IMR-90 (cell line): Measurements from ENCODE around the gene SPRED2. TPM values are rescaled to one million over a fixed set of nuclear protein-coding genes. Genes with fewer than 3 reads are reported as not detected.

Source experiments
- ATAC-seq: fragments of 200-7000 bp; cut with Tn5 transposase; 2 replicates; pipeline ENCODE4 v1.9.1; 2020; ENCODE audit warnings: low read depth, mild to moderate bottlenecking, moderate library complexity
- BruUV-seq: library from RNA; stranded (reverse); fragments of 400-500 nt; replicated peaks from 2 replicates; lab custom pipeline; 2021; lab: Mats Ljungman, UMichigan
- CTCF ChIA-PET: fragments of 300-600 bp; formaldehyde crosslinking; extraction: SDS; loops from one replicate; lab custom pipeline; 2021; ENCODE audit warnings: antibody characterized with exemption; lab: Yijun Ruan, JAX
- POLR2A ChIA-PET: fragments of 300-600 bp; sonication (Branson Sonifier 250); formaldehyde crosslinking; loops from one replicate; lab custom pipeline; 2022; ENCODE audit warnings: antibody characterized with exemption; ENCODE audit not compliant: unreplicated experiment; lab: Charles Lee
- DNase-seq: peaks from one replicate; pipeline ENCODE4 v3.0.0; 2013
- H2AFZ ChIP-seq: replicated peaks from 2 replicates; pipeline ENCODE3; 2013; ENCODE audit warnings: low read length, mild to moderate bottlenecking; ENCODE audit not compliant: poor library complexity
- H2AK5ac ChIP-seq: 2 replicates; pipeline ENCODE4 v1.6.1; 2013; ENCODE audit warnings: low read depth, low read length, inconsistent platforms
- H2AK9ac ChIP-seq: replicated peaks from 2 replicates; pipeline ENCODE3; 2013; ENCODE audit warnings: mild to moderate bottlenecking, low read depth, low read length, moderate library complexity; ENCODE audit not compliant: poor library complexity
- H2BK120ac ChIP-seq: 2 replicates; pipeline ENCODE4 v1.6.1; 2013; ENCODE audit warnings: low read depth, low read length, inconsistent platforms
- H2BK15ac ChIP-seq: 3 replicates; pipeline ENCODE4 v1.6.1; 2013; ENCODE audit warnings: low read depth, low read length, inconsistent platforms
- H2BK20ac ChIP-seq: 2 replicates; pipeline ENCODE4 v1.6.1; 2013; ENCODE audit warnings: low read depth, mild to moderate bottlenecking, inconsistent platforms, low read length, moderate library complexity
- H2BK5ac ChIP-seq: 2 replicates; pipeline ENCODE4 v1.6.1; 2013; ENCODE audit warnings: mild to moderate bottlenecking, low read depth, low read length, inconsistent platforms; ENCODE audit not compliant: poor library complexity, severe bottlenecking
- H3K14ac ChIP-seq: replicated peaks from 2 replicates; pipeline ENCODE4 v1.6.1; 2013; ENCODE audit warnings: low read depth, low read length, inconsistent platforms
- H3K18ac ChIP-seq: 2 replicates; pipeline ENCODE4 v1.6.1; 2013; ENCODE audit warnings: low read depth, low read length, control low read depth
- H3K23ac ChIP-seq: 2 replicates; pipeline ENCODE4 v1.6.1; 2013; ENCODE audit warnings: low read depth, low read length, inconsistent platforms
- H3K27ac ChIP-seq: 2 replicates; pipeline ENCODE4 v1.5.1; 2013; ENCODE audit warnings: mild to moderate bottlenecking, control low read depth, low read length; ENCODE audit not compliant: insufficient read depth
- H3K27me3 ChIP-seq: 2 replicates; pipeline ENCODE4 v1.6.1; 2013; ENCODE audit warnings: low read length; ENCODE audit not compliant: control insufficient read depth, insufficient read depth
- H3K36me3 ChIP-seq: 2 replicates; pipeline ENCODE4 v1.6.1; 2013; ENCODE audit warnings: low read length, mixed read lengths; ENCODE audit not compliant: control insufficient read depth, insufficient read depth
- H3K4ac ChIP-seq: 2 replicates; pipeline ENCODE4 v1.6.1; 2013; ENCODE audit warnings: low read depth, low read length, inconsistent platforms
- H3K4me1 ChIP-seq: 2 replicates; pipeline ENCODE4 v1.6.1; 2013; ENCODE audit warnings: low read length, mixed read lengths; ENCODE audit not compliant: control insufficient read depth, insufficient read depth
- H3K4me2 ChIP-seq: 2 replicates; pipeline ENCODE4 v1.6.1; 2013; ENCODE audit warnings: low read depth, mild to moderate bottlenecking, control low read depth, low read length, moderate library complexity
- H3K4me3 ChIP-seq: 2 replicates; pipeline ENCODE4 v1.5.1; 2013; ENCODE audit warnings: low read depth, mild to moderate bottlenecking, control low read depth, low read length, moderate library complexity; ENCODE audit not compliant: insufficient read depth
- H3K56ac ChIP-seq: 2 replicates; pipeline ENCODE4 v1.6.1; 2013; ENCODE audit warnings: low read length, inconsistent platforms; ENCODE audit not compliant: insufficient read depth; ENCODE audit errors: extremely low read depth
- H3K79me1 ChIP-seq, 2 experiments: 2 replicates each; pipeline ENCODE4 v1.6.1; 2013; ENCODE audit warnings: low read length in 2 of 2, inconsistent platforms in 1 of 2, low read depth in 1 of 2
- H3K9ac ChIP-seq: 2 replicates; pipeline ENCODE4 v1.6.1; 2013; ENCODE audit warnings: low read depth, low read length, control low read depth
- H3K9me1 ChIP-seq: 2 replicates; pipeline ENCODE4 v1.6.1; 2013; ENCODE audit warnings: low read length, inconsistent platforms; ENCODE audit not compliant: insufficient read depth
- H3K9me3 ChIP-seq: 2 replicates; pipeline ENCODE4 v1.6.1; 2013; ENCODE audit warnings: low read length; ENCODE audit not compliant: control insufficient read depth, insufficient read depth
- H4K20me1 ChIP-seq: 2 replicates; pipeline ENCODE4 v1.6.1; 2013; ENCODE audit warnings: low read length, inconsistent platforms; ENCODE audit not compliant: insufficient read depth
- H4K5ac ChIP-seq: 2 replicates; pipeline ENCODE4 v1.6.1; 2013; ENCODE audit warnings: mild to moderate bottlenecking, low read depth, low read length, control low read depth
- H4K8ac ChIP-seq, 2 experiments: 2 replicates each; pipeline ENCODE4 v1.6.1; 2013; ENCODE audit warnings: low read depth in 2 of 2, low read length in 2 of 2, control low read depth in 1 of 2, inconsistent platforms in 1 of 2
- H4K91ac ChIP-seq: 2 replicates; pipeline ENCODE4 v1.6.1; 2013; ENCODE audit warnings: low read depth, low read length, inconsistent platforms; ENCODE audit not compliant: insufficient read depth
- BHLHE40 ChIP-seq: fragments of 150-350 bp; IDR thresholded peaks from 2 replicates; pipeline ENCODE4 v1.6.1; 2016; ENCODE audit warnings: mild to moderate bottlenecking, low read depth, low read length
- CEBPB ChIP-seq: IDR thresholded peaks from 2 replicates; pipeline ENCODE4 v1.6.1; 2012; ENCODE audit warnings: low read depth, low read length, improper control_type of control experiment
- WGBS, 2 experiments: methylation state at CpG; one replicate each; pipeline versions ENCODE4 v1.1.5 to v1.1.7; 2013; ENCODE audit warnings: missing lambda C conversion rate in 2 of 2; ENCODE audit not compliant: insufficient read length in 1 of 2; ENCODE audit errors: extremely low coverage in 2 of 2; 5-methylcytosine and 5-hydroxymethylcytosine counted together
- dilution Hi-C: fragments of 300-500 bp; cut with HindIII; formaldehyde crosslinking; loops from one replicate; pipeline ENCODE4 v1.14.3; 2018; ENCODE audit warnings: low sequenced_read_pairs; ENCODE audit not compliant: unreplicated experiment
- in situ Hi-C: fragments of 300-500 bp; cut with MboI; formaldehyde crosslinking; loops from 3 replicates; pipeline ENCODE4 v1.14.3; 2019; ENCODE audit warnings: low sequenced_read_pairs, inconsistent platforms, mixed read lengths
- intact Hi-C: fragments of 100-400 bp; cut with micrococcal nuclease; formaldehyde crosslinking; loops from 2 replicates; pipeline ENCODE4 v1.10.0; 2022
- polyA plus RNA-seq, 3 experiments: library from polyadenylated mRNA; depleted of rRNA; stranded (reverse); fragments of >200 nt; gene quantifications; 2 replicates each; pipeline ENCODE4 v1.2.3, GENCODE V29; 2012; ENCODE audit warnings: low replicate concordance in 1 of 3
- total RNA-seq: library from RNA; depleted of rRNA; stranded (reverse); fragments of >200 nt; gene quantifications from 2 replicates; pipeline ENCODE4 v1.2.3, GENCODE V29; 2012

The SPRED2 gene
- total and polyA plus RNA-seq, 2 of the 4 experiments (the other 2 are of a cell fraction), result 4.8 to 18.7 TPM

GRCh38 chr2:65358678-65359400 lies 73.6 kb downstream of the SPRED2 start:
- DNase-seq, result peak; percentile 49
- POLR2A ChIA-PET, result no interaction called here
- peaks cover 17% of the 10 kb centered on the region for H3K4me1 ChIP-seq

More at GRCh38 chr2:65358678-65359400, 73.6 kb downstream of the SPRED2 start:
- Histone ChIP-seq H3K4me2 (peak overlapping the region; percentile 22; the same call in 1 of the 2 replicates), H3K36me3 (no peaks in the 10 kb centered on the region), H4K8ac (peak overlapping the region; percentile 1 to 26; a peak in 2 of 4 replicates), H3K23ac (peak overlapping the region; percentile 27; the same call in 1 of the 2 replicates), H2BK120ac (peak overlapping the region; percentile 20), H2AK5ac (peak overlapping the region; percentile 51; the same call in 1 of the 2 replicates), H3K14ac (peak overlapping the region; percentile 34), H4K20me1 (peaks cover 57% of the 10 kb centered on the region), H3K9me3 (no peaks in the 10 kb centered on the region), H3K27me3 (no peaks in the 10 kb centered on the region), H2AFZ (no peak overlapping the region), H2BK20ac (peak overlapping the region; percentile 35; the same call in 1 of the 2 replicates), H3K79me1 (peaks cover 39 to 83% of the 10 kb centered on the region in 2 experiments), H4K5ac (no peak overlapping the region), H3K4me3 (no peak overlapping the region), H2AK9ac (no peak overlapping the region), H3K56ac (0 out of 2 replicates have a peak overlapping the region, but pooled peaks have one; percentile 4), H3K9me1 (peaks cover 24% of the 10 kb centered on the region), H3K18ac (peak overlapping the region; percentile 27; the same call in 1 of the 2 replicates), H2BK15ac (peak overlapping the region; percentile 3; the same call in 1 of the 3 replicates), H3K4ac (peak overlapping the region; percentile 42; the same call in 1 of the 2 replicates), H3K9ac (no peak overlapping the region), H3K27ac (peak overlapping the region; percentile 32; the same call in 1 of the 2 replicates), H2BK5ac (peak overlapping the region; percentile 76), H4K91ac (peak overlapping the region; percentile 8; the same call in 1 of the 2 replicates)
- CTCF ChIA-PET, result interaction anchor here (0.8 kb wide), 1 partner anchor 38 kb away, joined by 4 read pairs; no protein-coding TSS in a partner anchor
- TF ChIP-seq CEBPB (peak; percentile 83), BHLHE40 (no peak)
- intact Hi-C loops, result loop anchor here (1.0 to 5.0 kb wide), 2 partner anchors 9 to 37 kb away; no protein-coding TSS in a partner anchor
- in situ Hi-C loops, result no loop called here
- dilution Hi-C loops, result no loop called here
- ATAC-seq, result 0 out of 2 replicates have a peak, but pooled peaks have one; percentile 3
- BruUV-seq, result no TSS peak
- WGBS, 2 experiments, result 100% methylated on average over 2 of the region's 7 CpGs; no CpG with 5 or more reads in 1 of the 2 experiments
